Mesenchymal stem cell (in vitro differentiated cells and primary cell): Measurements from ENCODE around the gene FAM227B.
A peak's percentile ranks its signal among the peaks of the same experiment; 100 is the strongest.

Source experiments
- DNase-seq: peaks from one replicate; pipeline ENCODE4 v3.0.0-alpha.2; 2013
- H2AFZ ChIP-seq: one replicate; pipeline ENCODE4 v1.6.1; 2013; ENCODE audit warnings: low read depth, mild to moderate bottlenecking, control low read depth, inconsistent platforms, low read length, moderate library complexity
- H2AK5ac ChIP-seq: 2 replicates; pipeline ENCODE4 v1.6.1; 2013; ENCODE audit warnings: low read length, moderate library complexity, mild to moderate bottlenecking, inconsistent platforms; ENCODE audit not compliant: severe bottlenecking
- H2BK120ac ChIP-seq: one replicate; pipeline ENCODE4 v1.6.1; 2013; ENCODE audit warnings: low read depth, mild to moderate bottlenecking, inconsistent platforms, low read length, moderate library complexity
- H2BK12ac ChIP-seq, 2 experiments: one replicate each; pipeline ENCODE4 v1.6.1; 2013; ENCODE audit warnings: inconsistent platforms in 2 of 2, low read length in 2 of 2, mild to moderate bottlenecking in 2 of 2, moderate library complexity in 2 of 2, control low read depth in 1 of 2
- H2BK15ac ChIP-seq: one replicate; pipeline ENCODE4 v1.6.1; 2013; ENCODE audit warnings: mild to moderate bottlenecking, low read depth, inconsistent platforms; ENCODE audit not compliant: poor library complexity, severe bottlenecking
- H2BK5ac ChIP-seq: 2 replicates; pipeline ENCODE4 v1.6.1; 2013; ENCODE audit warnings: low read depth, mild to moderate bottlenecking, low read length, control low read depth, inconsistent platforms; ENCODE audit not compliant: poor library complexity, severe bottlenecking
- H3K14ac ChIP-seq, 2 experiments: one replicate each; pipeline ENCODE4 v1.6.1; 2013; ENCODE audit warnings: inconsistent platforms in 2 of 2, low read length in 2 of 2, control low read depth in 1 of 2, mild to moderate bottlenecking in 1 of 2, moderate library complexity in 1 of 2
- H3K18ac ChIP-seq, 2 experiments: one replicate each; pipeline ENCODE4 v1.6.1; 2013; ENCODE audit warnings: inconsistent platforms in 2 of 2, low read length in 2 of 2, control low read depth in 1 of 2, low read depth in 1 of 2, mild to moderate bottlenecking in 1 of 2
- H3K23ac ChIP-seq, 2 experiments: one replicate each; pipeline ENCODE4 v1.6.1; 2013; ENCODE audit warnings: inconsistent platforms in 2 of 2, low read length in 2 of 2, mild to moderate bottlenecking in 2 of 2, moderate library complexity in 2 of 2, control low read depth in 1 of 2
- H3K27ac ChIP-seq: 2 replicates; pipeline ENCODE4 v1.5.1; 2013; ENCODE audit warnings: mild to moderate bottlenecking, moderate library complexity, low read length, control low read depth, inconsistent platforms; ENCODE audit not compliant: poor library complexity, severe bottlenecking
- H3K27me3 ChIP-seq, 2 experiments: 2 replicates each; pipeline versions ENCODE4 v1.6.1 to v1.7.0; 2013; ENCODE audit warnings: low read length in 2 of 2, mild to moderate bottlenecking in 2 of 2, moderate library complexity in 2 of 2, control low read depth in 1 of 2, inconsistent platforms in 1 of 2; ENCODE audit not compliant: control insufficient read depth in 1 of 2, insufficient read depth in 1 of 2
- H3K36me3 ChIP-seq, 2 experiments: 2 replicates each; pipeline versions ENCODE4 v1.6.1 to v1.7.0; 2013; ENCODE audit warnings: low read length in 2 of 2, control low read depth in 1 of 2, inconsistent platforms in 1 of 2, low read depth in 1 of 2, mild to moderate bottlenecking in 1 of 2; ENCODE audit not compliant: insufficient read depth in 2 of 2, control insufficient read depth in 1 of 2
- H3K4ac ChIP-seq, 2 experiments: one replicate each; pipeline ENCODE4 v1.6.1; 2013; ENCODE audit warnings: inconsistent platforms in 2 of 2, low read length in 2 of 2, mild to moderate bottlenecking in 2 of 2, moderate library complexity in 2 of 2, control low read depth in 1 of 2, low read depth in 1 of 2
- H3K4me1 ChIP-seq: 2 replicates; pipeline ENCODE4 v1.6.1; 2013; ENCODE audit warnings: low read depth, low read length, control low read depth; ENCODE audit not compliant: control insufficient read depth, insufficient read depth
- H3K4me2 ChIP-seq: 2 replicates; pipeline ENCODE4 v1.6.1; 2013; ENCODE audit warnings: low read length, mild to moderate bottlenecking, inconsistent platforms; ENCODE audit not compliant: poor library complexity, severe bottlenecking
- H3K4me3 ChIP-seq, 2 experiments: 2 replicates each; pipeline versions ENCODE4 v1.5.1 to v1.7.0; 2013; ENCODE audit warnings: low read length in 2 of 2, mild to moderate bottlenecking in 2 of 2, control low read depth in 1 of 2, low read depth in 1 of 2; ENCODE audit not compliant: insufficient read depth in 1 of 2
- H3K79me1 ChIP-seq: replicated peaks from 2 replicates; pipeline ENCODE4 v1.6.1; 2013; ENCODE audit warnings: mild to moderate bottlenecking, control low read depth, low read length, inconsistent platforms; ENCODE audit not compliant: poor library complexity, severe bottlenecking
- H3K9ac ChIP-seq: 2 replicates; pipeline ENCODE4 v1.7.0; 2013; ENCODE audit warnings: mild to moderate bottlenecking, low read length, moderate library complexity
- H3K9me3 ChIP-seq: 2 replicates; pipeline ENCODE4 v1.7.0; 2013; ENCODE audit warnings: mild to moderate bottlenecking, low read length; ENCODE audit not compliant: control insufficient read depth
- H4K8ac ChIP-seq: one replicate; pipeline ENCODE4 v1.6.1; 2013; ENCODE audit warnings: inconsistent platforms, mild to moderate bottlenecking, low read length, moderate library complexity
- H4K91ac ChIP-seq: one replicate; pipeline ENCODE4 v1.6.1; 2013; ENCODE audit warnings: mild to moderate bottlenecking, low read length, inconsistent platforms
- WGBS: methylation state at CpG from one replicate; pipeline ENCODE4 v1.1.7; 2013; ENCODE audit warnings: mixed read lengths; 5-methylcytosine and 5-hydroxymethylcytosine counted together

FAM227B gene

DNA sequence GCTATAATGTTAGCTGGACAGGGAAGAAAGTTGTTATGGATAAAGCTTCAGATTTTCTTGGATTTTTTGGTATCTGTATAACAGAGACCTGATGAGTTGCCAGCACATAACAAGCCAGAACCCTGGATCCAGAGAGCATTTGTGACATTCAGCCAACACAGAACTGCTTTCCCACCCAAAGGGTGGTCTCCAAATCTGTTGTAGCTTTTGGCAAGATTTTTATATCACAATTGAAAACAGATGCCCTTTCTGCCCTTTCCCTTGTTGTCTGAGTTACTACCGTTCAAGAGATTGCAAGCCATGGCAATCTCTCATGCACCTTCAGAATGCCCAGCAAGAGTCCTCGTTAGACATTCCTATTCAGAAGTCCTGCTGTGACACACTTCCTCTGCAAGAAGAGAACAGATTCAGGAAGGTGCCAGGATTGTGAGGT is 305.2 kb downstream of the FAM227B start:
- Histone ChIP-seq H3K4me2 (no peak overlapping the region), H2AK5ac (no peak overlapping the region), H3K27me3 (no peaks in the 10 kb centered on the region), H3K23ac (no peak overlapping the region), H3K79me1 (peaks cover 19% of the 10 kb centered on the region), H3K14ac (no peak overlapping the region), H2BK12ac (no peak overlapping the region), H2BK15ac (no peak overlapping the region), H3K9ac (no peak overlapping the region), H3K18ac (no peak overlapping the region), H2BK5ac (no peak overlapping the region), H3K4me3 (no peak overlapping the region), H4K91ac (no peak overlapping the region), H2BK120ac (no peak overlapping the region), H3K9me3 (no peaks in the 10 kb centered on the region), H3K27ac (no peak overlapping the region), H2AFZ (no peak overlapping the region), H4K8ac (no peak overlapping the region), H3K4me1 (peaks cover 4% of the 10 kb centered on the region), H3K36me3 (peaks cover 7 to 33% of the 10 kb centered on the region in 2 experiments), H3K4ac (no peak overlapping the region)
- DNase-seq = no peak
- 29% methylated on average over 1 of the region's 2 CpGs for WGBS

GRCh38 chr15:49314716-49315115 is 305.9 kb downstream of the FAM227B start:
- Histone ChIP-seq H3K9ac (no peak overlapping the region), H3K27me3 (no peaks in the 10 kb centered on the region), H3K18ac (no peak overlapping the region), H4K91ac (no peak overlapping the region), H3K79me1 (peaks cover 17% of the 10 kb centered on the region), H3K4me2 (no peak overlapping the region), H2AFZ (no peak overlapping the region), H3K4me1 (peaks cover 4% of the 10 kb centered on the region), H3K27ac (no peak overlapping the region), H3K36me3 (peaks cover 7 to 26% of the 10 kb centered on the region in 2 experiments), H2AK5ac (no peak overlapping the region), H2BK15ac (no peak overlapping the region), H3K4me3 (no peak overlapping the region), H3K14ac (no peak overlapping the region), H3K4ac (no peak overlapping the region), H3K9me3 (no peaks in the 10 kb centered on the region), H4K8ac (no peak overlapping the region), H2BK12ac (peak overlapping the region in 1 of 2 experiments; percentile 1), H3K23ac (no peak overlapping the region), H2BK5ac (no peak overlapping the region), H2BK120ac (no peak overlapping the region)
- DNase-seq = no peak
- WGBS = no CpG with 5 or more reads among the region's 1 CpG

- H2AFZ ChIP-seq = no peak overlapping the region
- H2BK12ac ChIP-seq = no peak overlapping the region
- H2BK120ac ChIP-seq = no peak overlapping the region
- no CpG with 5 or more reads among the region's 1 CpG for WGBS
- no peak overlapping the region for H2BK5ac ChIP-seq
- H4K8ac ChIP-seq = no peak overlapping the region
- H4K91ac ChIP-seq = no peak overlapping the region
- peak; percentile 83 for DNase-seq
- no peak overlapping the region for H3K4ac ChIP-seq
- H3K36me3 ChIP-seq = peaks cover 3 to 20% of the 10 kb centered on the region in 2 experiments
- no peak overlapping the region for H2AK5ac ChIP-seq
- H3K23ac ChIP-seq = no peak overlapping the region
- no peak overlapping the region for H3K9ac ChIP-seq
- H3K4me3 ChIP-seq = no peak overlapping the region
- no peak overlapping the region for H3K18ac ChIP-seq
- no peak overlapping the region for H3K14ac ChIP-seq
- no peaks in the 10 kb centered on the region for H3K9me3 ChIP-seq
- H3K4me2 ChIP-seq = no peak overlapping the region
- H3K27me3 ChIP-seq = no peaks in the 10 kb centered on the region
- H3K27ac ChIP-seq = no peak overlapping the region
- H3K4me1 ChIP-seq = peaks cover 4% of the 10 kb centered on the region
- H2BK15ac ChIP-seq = no peak overlapping the region
- peaks cover 17% of the 10 kb centered on the region for H3K79me1 ChIP-seq
Observed at GRCh38 chr15:49313650-49314049, 307.0 kb downstream of the FAM227B start.

- Histone ChIP-seq H3K4me1 (peaks cover 4% of the 10 kb centered on the region), H3K4me3 (no peak overlapping the region), H2BK12ac (no peak overlapping the region), H3K4me2 (no peak overlapping the region), H3K9ac (no peak overlapping the region), H2AK5ac (no peak overlapping the region), H3K14ac (no peak overlapping the region), H2AFZ (no peak overlapping the region), H4K91ac (no peak overlapping the region), H3K79me1 (peaks cover 14% of the 10 kb centered on the region), H3K27me3 (no peaks in the 10 kb centered on the region), H3K27ac (no peak overlapping the region), H3K23ac (no peak overlapping the region), H3K36me3 (peaks cover 3 to 35% of the 10 kb centered on the region in 2 experiments), H2BK5ac (no peak overlapping the region), H3K9me3 (no peaks in the 10 kb centered on the region), H3K4ac (no peak overlapping the region), H2BK120ac (no peak overlapping the region), H4K8ac (no peak overlapping the region), H2BK15ac (no peak overlapping the region), H3K18ac (no peak overlapping the region)
- peak; percentile 26 for DNase-seq
Observed at GRCh38 chr15:49309889-49310288, 310.7 kb downstream of the FAM227B start.
